Skeletal muscle satellite cell (primary cell): ENCODE measurements around the gene PGAM5.
A peak's percentile ranks its signal among the peaks of the same experiment; 100 is the strongest.
"Not testable (repeated sequence)": the region's sequence is repeated elsewhere in the genome, so short reads cannot be mapped to it uniquely, and the experiment has no call there.

Experiments used
- H3K27me3 ChIP-seq: 2 replicates; pipeline ENCODE4 v1.7.0; 2013; ENCODE audit warnings: low read length; ENCODE audit not compliant: control insufficient read depth, insufficient read depth
- H3K36me3 ChIP-seq: 2 replicates; pipeline ENCODE4 v1.7.0; 2013; ENCODE audit warnings: mild to moderate bottlenecking, control low read depth, low read length; ENCODE audit not compliant: insufficient read depth
- H3K4me1 ChIP-seq: 2 replicates; pipeline ENCODE4 v1.7.0; 2013; ENCODE audit warnings: low read length; ENCODE audit not compliant: control insufficient read depth, insufficient read depth
- H3K4me2 ChIP-seq: 2 replicates; pipeline ENCODE4 v1.7.0; 2013; ENCODE audit warnings: mild to moderate bottlenecking, low read length
- H3K4me3 ChIP-seq: 2 replicates; pipeline ENCODE4 v1.7.0; 2013; ENCODE audit warnings: low read length
- H3K9ac ChIP-seq: 2 replicates; pipeline ENCODE4 v1.7.0; 2013; ENCODE audit warnings: mild to moderate bottlenecking, low read depth, low read length, moderate library complexity
- H3K9me3 ChIP-seq: replicated peaks from 2 replicates; pipeline ENCODE4 v1.7.0; 2013; ENCODE audit warnings: mild to moderate bottlenecking, control low read depth, low read length

The PGAM5 gene

GRCh38 chr12:132694888-132695287 lies 15.8 kb upstream of the PGAM5 start:
- not testable (repeated sequence) for H3K9me3 ChIP-seq, H3K36me3 ChIP-seq, H3K9ac ChIP-seq, H3K4me1 ChIP-seq, H3K4me3 ChIP-seq, H3K4me2 ChIP-seq, H3K27me3 ChIP-seq

GRCh38 chr12:132695431-132695830 lies 15.2 kb upstream of the PGAM5 start:
- Histone ChIP-seq H3K4me2 (no peak overlapping the region), H3K27me3 (no peaks in the 10 kb centered on the region), H3K4me1 (peaks cover 5% of the 10 kb centered on the region), H3K4me3 (no peak overlapping the region), H3K9ac (no peak overlapping the region), H3K9me3 (no peaks in the 10 kb centered on the region), H3K36me3 (peaks cover 9% of the 10 kb centered on the region)

- Histone ChIP-seq H3K9me3 (no peaks in the 10 kb centered on the region), H3K4me3 (no peak overlapping the region), H3K4me1 (peaks cover 8% of the 10 kb centered on the region), H3K27me3 (no peaks in the 10 kb centered on the region), H3K36me3 (peaks cover 12% of the 10 kb centered on the region), H3K9ac (no peak overlapping the region), H3K4me2 (no peak overlapping the region)
Observed at GRCh38 chr12:132698341-132698740, 12.3 kb upstream of the PGAM5 start.

- Histone ChIP-seq H3K36me3 (peaks cover 17% of the 10 kb centered on the region), H3K4me3 (no peak overlapping the region), H3K9ac (no peak overlapping the region), H3K27me3 (no peaks in the 10 kb centered on the region), H3K9me3 (no peaks in the 10 kb centered on the region), H3K4me1 (peaks cover 8% of the 10 kb centered on the region), H3K4me2 (no peak overlapping the region)
Observed at GRCh38 chr12:132700212-132700822, 10.3 kb upstream of the PGAM5 start.

GRCh38 chr12:132702640-132703039 lies 8.0 kb upstream of the PGAM5 start:
- Histone ChIP-seq H3K36me3 (peaks cover 12% of the 10 kb centered on the region), H3K4me2 (no peak overlapping the region), H3K4me3 (no peak overlapping the region), H3K9ac (no peak overlapping the region), H3K27me3 (no peaks in the 10 kb centered on the region), H3K4me1 (peaks cover 8% of the 10 kb centered on the region), H3K9me3 (no peaks in the 10 kb centered on the region)

- H3K9me3 ChIP-seq = no peaks in the 10 kb centered on the region
- peaks cover 12% of the 10 kb centered on the region for H3K36me3 ChIP-seq
- H3K4me3 ChIP-seq = no peak overlapping the region
- peaks cover 8% of the 10 kb centered on the region for H3K4me1 ChIP-seq
- no peak overlapping the region for H3K4me2 ChIP-seq
- H3K9ac ChIP-seq = no peak overlapping the region
- no peaks in the 10 kb centered on the region for H3K27me3 ChIP-seq
Observed at GRCh38 chr12:132703641-132704040, 7.0 kb upstream of the PGAM5 start.

- no peak overlapping the region for H3K4me3 ChIP-seq
- H3K9ac ChIP-seq = no peak overlapping the region
- peaks cover 5% of the 10 kb centered on the region for H3K36me3 ChIP-seq
- H3K9me3 ChIP-seq = no peaks in the 10 kb centered on the region
- peaks cover 7% of the 10 kb centered on the region for H3K4me1 ChIP-seq
- no peak overlapping the region for H3K4me2 ChIP-seq
- no peaks in the 10 kb centered on the region for H3K27me3 ChIP-seq
Observed at GRCh38 chr12:132707241-132707640, 3.4 kb upstream of the PGAM5 start.

GRCh38 chr12:132708150-132708549 lies 2.5 kb upstream of the PGAM5 start:
- no peaks in the 10 kb centered on the region for H3K27me3 ChIP-seq
- no peak overlapping the region for H3K4me3 ChIP-seq
- H3K4me2 ChIP-seq = no peak overlapping the region
- peaks cover 5% of the 10 kb centered on the region for H3K36me3 ChIP-seq
- no peaks in the 10 kb centered on the region for H3K9me3 ChIP-seq
- peaks cover 7% of the 10 kb centered on the region for H3K4me1 ChIP-seq
- no peak overlapping the region for H3K9ac ChIP-seq

GRCh38 chr12:132710043-132710404 lies 618 bp upstream of the PGAM5 start:
- Histone ChIP-seq H3K4me3 (peak overlapping the region; percentile 100), H3K27me3 (no peaks in the 10 kb centered on the region), H3K4me2 (peak overlapping the region; percentile 99), H3K9me3 (no peaks in the 10 kb centered on the region), H3K9ac (peak overlapping the region; percentile 90), H3K36me3 (peaks cover 7% of the 10 kb centered on the region), H3K4me1 (peaks cover 7% of the 10 kb centered on the region)

GRCh38 chr12:132711080-132711843 lies 620 bp downstream of the PGAM5 start:
- H3K9me3 ChIP-seq = no peaks in the 10 kb centered on the region
- peak overlapping the region; percentile 99 for H3K4me2 ChIP-seq
- H3K27me3 ChIP-seq = no peaks in the 10 kb centered on the region
- H3K4me1 ChIP-seq = peaks cover 7% of the 10 kb centered on the region
- H3K4me3 ChIP-seq = peak overlapping the region; percentile 100
- peaks cover 10% of the 10 kb centered on the region for H3K36me3 ChIP-seq
- peak overlapping the region; percentile 90 for H3K9ac ChIP-seq

GRCh38 chr12:132713123-132713522 lies 2.5 kb downstream of the PGAM5 start:
- H3K27me3 ChIP-seq = no peaks in the 10 kb centered on the region
- H3K36me3 ChIP-seq = peaks cover 24% of the 10 kb centered on the region
- H3K9ac ChIP-seq = no peak overlapping the region
- no peak overlapping the region for H3K4me3 ChIP-seq
- no peaks in the 10 kb centered on the region for H3K9me3 ChIP-seq
- H3K4me1 ChIP-seq = peaks cover 7% of the 10 kb centered on the region
- no peak overlapping the region for H3K4me2 ChIP-seq

GRCh38 chr12:132715874-132716273 lies 5.2 kb downstream of the PGAM5 start:
- Histone ChIP-seq H3K4me2 (no peak overlapping the region), H3K4me1 (peaks cover 7% of the 10 kb centered on the region), H3K9ac (no peak overlapping the region), H3K9me3 (no peaks in the 10 kb centered on the region), H3K27me3 (no peaks in the 10 kb centered on the region), H3K4me3 (no peak overlapping the region), H3K36me3 (peaks cover 46% of the 10 kb centered on the region)
